Retina (tissue), 1 donor: ENCODE results near the gene TSEN15.

Experiments used
- DNase-seq: peaks from one replicate; pipeline ENCODE4 v3.0.0-alpha.2; 2016

Gene TSEN15

DNA sequence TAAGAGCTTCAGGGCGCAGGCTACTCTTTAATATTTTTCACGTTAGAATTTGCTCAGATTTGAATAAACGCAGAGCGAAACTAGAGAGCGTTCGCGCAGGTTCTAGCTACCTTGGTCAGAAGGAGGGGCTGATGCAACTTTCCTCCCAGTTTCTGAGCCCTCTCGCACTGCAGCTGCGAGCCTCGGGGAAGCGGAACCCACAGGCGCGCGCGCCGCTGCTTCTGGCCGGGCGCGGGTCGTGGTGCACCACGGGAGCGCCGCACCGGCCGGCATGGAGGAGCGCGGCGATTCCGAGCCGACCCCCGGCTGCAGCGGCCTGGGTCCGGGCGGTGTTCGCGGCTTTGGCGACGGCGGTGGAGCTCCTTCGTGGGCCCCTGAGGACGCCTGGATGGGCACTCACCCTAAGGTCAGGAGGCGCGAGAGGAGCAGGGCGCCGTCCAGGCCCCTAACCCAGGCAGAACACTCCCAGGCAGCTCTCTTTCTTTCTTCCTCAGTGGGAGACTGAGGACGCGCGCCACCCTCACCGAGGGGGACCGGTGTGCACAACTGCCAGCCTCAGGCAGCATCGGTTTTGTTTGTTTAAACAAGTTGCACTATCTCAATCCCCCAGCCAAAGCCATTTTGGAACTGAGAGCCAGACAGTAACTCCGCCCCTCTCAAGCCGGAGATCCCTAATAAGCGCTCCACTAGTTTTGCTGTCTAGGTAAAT is at the start of gene TSEN15:
Gene TSEN15 (plus strand): TSS at position 246 of the 709 bp plus-strand sequence. CDS start 26 bp downstream, at position 272.
- peak; percentile 92 for DNase-seq

DNA sequence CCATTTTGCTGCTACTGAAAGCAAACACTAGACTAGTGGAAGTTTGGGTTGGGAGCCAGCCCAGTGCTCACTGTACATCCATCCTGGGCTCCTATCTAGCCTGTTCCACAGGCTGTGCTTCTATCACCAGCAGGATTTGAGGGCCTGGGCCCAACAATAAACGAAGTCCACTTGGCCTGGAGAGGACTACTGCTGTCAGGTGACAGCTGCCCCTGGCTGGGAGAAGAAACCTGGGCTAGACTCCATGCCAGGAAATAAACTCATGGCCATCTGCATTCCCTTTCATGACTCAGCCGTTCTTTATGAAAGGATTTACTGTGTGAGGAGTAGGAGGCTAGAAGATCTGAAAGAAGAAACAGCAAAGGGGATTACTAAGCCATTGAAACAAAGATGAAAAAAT is 49.5 kb upstream of the TSEN15 start:
- DNase-seq: no peak

DNA sequence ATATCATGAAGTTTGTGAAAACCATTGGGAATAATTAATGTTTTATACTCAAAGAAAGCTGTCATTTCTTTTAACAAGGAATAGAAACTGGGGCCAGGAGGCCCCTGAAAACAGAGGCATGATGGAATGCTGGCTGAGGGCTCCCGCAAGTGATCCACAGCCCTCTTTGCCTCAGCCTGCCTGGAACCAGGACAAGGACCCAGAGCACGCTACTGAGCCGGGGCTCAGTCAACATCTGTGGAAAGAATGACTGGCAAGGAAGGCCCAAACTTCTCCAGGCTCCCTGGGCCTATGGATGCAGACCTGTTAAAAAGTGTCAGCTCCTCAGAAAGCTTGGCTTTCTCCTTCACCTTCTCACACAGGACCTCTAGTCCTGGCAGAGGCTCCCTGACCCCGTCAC is 46.6 kb upstream of the TSEN15 start:
- no peak for DNase-seq

DNA sequence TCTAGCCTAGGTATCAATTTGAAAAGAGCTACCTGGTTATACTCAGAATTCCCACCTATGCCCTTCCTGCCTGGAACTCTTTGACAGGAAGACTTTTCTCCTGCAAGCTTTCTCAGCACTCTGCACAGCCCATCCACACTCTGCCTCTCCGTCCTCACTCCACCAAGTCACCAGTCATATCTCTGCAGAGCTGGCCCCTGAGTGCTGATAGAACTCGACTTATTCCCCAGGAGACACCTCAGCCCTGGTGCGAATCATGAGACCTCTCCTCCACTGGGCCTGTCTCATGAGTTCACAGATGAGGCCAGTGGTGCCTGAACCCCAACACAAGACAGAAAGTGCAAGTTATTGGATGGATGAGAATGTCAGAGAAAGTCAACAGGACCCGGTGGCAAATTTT is 46.0 kb upstream of the TSEN15 start:
- no peak for DNase-seq

DNA sequence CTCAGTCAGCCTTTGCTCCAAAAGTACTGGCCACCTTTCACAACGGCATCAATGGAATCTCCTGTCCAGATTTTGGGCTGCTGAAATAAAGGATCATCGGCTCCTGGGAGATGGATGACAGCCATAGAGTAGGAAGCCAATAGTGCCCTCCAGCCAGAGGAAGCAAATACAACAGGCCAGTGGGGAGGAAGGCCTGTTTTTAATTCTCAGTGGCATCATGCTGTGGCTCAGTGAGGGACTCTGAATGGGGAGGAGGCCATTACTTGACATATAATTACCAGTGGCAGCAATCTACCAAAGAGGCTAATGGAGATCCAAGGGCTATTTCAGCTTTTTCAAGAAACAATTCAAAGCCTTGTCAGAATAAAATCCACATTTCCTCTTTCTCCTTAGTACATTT is 40.7 kb upstream of the TSEN15 start:
- DNase-seq: no peak

DNA sequence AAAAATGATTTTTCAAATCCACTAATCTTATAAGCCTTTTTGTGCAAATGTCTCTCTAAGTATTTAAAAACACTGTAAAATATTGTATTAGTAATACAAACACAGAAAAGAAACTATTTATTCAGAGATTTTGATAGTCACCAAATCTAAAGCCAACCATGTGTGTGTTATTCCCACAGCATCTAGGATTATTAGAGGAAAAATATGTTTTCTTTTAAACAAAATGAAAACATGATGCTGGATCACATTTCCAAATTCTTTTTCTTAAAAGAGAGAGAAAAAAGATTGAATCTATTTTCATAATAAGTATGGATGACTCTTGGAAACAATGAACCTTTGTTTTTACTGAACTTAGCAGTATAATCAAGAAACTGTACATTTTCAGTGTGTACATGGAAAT is 39.3 kb upstream of the TSEN15 start:
- DNase-seq: no peak

DNA sequence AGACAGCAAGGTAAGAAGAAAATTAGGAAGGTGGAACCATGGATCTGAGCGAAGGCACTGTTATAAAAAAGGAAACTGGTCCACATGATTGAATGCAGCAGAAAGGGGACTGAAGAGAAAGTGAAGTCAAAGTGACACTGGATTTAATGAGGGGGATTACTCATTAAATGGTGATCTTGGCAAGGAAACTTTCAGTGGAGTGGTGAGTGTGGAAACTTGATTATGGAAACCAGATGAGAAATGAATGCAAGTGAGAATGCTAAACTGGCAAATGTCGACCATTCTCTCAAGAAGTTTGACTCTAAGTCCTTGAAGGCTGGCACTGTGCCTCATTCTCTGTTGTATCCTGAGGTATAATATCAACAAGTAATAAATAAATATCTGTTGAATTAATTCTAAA is 37.3 kb upstream of the TSEN15 start:
- no peak for DNase-seq

DNA sequence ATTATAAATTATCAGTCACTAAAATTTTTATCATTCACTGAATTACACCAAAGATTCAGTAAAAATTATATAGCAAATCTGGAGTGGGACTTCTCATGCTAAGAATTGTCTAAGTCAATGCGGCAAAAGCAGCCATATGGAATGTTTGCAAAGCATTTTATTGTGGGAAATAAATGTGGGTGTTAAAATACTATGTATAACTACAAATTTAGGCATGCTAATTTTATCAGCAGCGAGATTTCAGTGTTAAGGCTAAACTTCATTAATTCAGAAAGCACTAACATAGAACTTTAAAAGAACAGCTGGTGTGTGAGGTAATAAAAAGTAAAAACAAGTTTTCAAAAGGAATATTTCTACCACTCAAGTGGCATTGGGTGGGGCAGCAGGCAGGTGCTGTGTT is 35.4 kb upstream of the TSEN15 start:
- no peak for DNase-seq

DNA sequence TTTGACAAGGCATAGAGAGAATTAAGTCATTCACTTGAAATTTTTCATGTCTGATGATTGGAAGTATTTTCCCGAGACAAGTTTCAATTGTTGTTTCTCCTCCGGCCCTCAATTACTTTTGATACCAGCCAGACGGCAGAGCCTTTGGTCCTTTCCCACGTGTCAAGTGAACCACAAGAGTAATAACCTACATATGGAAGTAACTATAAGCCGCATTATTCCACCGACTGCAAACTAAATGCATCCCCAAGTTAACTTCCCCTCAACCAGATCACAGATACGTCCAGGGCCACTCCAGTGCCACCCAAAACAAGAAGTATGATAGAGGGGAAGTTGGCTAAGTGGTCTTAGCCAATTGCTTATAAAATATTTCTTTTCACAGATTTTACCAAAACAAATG is 34.2 kb upstream of the TSEN15 start:
- DNase-seq: no peak

DNA sequence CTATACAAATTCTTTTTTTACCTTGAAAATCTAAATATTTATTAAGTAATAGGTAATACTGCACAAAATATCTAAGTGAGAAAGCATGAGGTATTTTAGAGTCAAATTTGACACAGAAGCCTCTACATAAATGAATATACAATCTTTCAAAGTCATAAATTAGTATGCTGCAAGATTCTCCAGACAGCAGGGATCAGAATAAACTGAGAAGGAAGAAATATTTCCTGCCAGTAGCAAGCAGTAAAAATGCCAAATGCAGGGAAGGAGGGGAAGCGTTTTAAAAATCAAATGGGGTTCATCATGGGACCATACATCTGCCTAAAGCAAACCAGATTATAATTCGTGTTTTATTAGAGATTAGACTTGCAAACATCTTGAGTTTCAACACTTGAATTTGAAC is 32.9 kb upstream of the TSEN15 start:
- no peak for DNase-seq

DNA sequence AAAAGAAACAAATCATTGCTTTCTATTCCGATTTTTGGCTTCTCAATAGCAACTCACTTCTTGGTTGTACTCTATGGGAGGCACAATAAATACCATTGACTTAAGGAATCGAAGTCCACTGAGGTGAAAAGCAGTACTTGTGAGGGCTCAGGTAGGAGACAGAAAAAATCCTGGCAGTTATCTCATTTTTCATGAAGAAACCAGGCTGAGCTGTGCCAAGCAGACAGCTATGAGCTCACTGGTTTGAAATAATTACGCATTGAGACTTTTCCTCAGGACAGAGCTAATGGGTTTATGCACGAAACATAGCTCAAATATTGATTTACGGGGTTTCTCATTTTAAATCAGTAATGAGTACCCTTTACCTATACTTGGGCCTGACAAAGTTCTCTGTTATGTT is 32.5 kb upstream of the TSEN15 start:
- DNase-seq: no peak

DNA sequence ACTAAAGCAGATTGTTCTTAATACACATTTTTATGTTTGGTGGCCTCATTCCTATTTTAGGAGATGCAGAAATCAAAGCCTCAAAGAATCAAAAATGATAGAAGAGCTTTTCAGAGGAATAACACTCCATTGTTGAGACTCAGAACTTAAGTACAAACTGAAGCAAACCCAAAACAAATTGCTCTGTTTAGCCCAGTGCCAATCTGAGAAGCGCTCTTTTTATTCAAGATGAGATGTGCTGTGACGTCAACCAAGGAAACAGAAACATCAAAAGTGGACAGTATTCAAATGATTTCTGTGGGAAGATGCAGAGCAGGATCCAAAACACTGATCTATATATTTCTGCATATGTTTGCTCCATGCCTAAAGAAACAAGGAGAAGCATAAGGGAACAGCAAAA is 32.0 kb upstream of the TSEN15 start:
- no peak for DNase-seq

DNA sequence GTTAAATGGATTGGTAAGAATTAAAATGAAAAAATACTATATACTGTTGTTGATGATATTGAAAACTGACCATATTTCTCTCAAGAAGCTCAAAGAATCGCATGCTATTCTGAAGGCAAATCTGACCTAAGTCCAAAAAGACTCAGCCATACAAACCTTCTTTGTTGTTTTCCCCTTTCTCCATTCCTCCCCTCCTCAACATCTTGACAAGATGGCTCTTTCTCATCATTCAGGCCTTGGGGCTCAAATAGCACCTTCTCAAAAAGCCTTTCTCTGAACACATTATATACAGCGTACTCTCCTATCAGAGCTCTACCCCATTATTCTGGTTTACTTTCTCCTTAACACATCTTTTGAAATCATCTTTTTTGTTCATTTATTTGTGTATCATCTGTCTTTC is 31.2 kb upstream of the TSEN15 start:
- no peak for DNase-seq

DNA sequence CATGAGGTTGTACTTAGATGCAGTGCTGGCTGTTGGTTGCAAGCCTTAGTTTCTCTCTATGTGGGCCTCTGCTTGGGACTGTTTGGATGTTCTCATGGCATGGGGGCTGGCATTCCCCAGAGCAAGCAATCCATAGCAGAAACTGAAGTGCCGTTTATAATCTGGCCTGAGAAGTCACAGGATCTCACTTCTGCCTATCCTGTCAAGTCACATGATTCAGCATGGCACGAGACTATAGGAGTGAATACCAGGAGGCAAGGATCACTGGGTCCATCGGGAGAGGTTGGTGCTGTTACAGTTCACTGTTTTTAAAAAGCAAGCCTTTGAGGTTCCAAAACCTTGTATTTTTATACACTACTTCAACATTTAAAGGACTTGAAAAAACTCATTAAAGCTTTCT is 30.7 kb upstream of the TSEN15 start:
- no peak for DNase-seq

DNA sequence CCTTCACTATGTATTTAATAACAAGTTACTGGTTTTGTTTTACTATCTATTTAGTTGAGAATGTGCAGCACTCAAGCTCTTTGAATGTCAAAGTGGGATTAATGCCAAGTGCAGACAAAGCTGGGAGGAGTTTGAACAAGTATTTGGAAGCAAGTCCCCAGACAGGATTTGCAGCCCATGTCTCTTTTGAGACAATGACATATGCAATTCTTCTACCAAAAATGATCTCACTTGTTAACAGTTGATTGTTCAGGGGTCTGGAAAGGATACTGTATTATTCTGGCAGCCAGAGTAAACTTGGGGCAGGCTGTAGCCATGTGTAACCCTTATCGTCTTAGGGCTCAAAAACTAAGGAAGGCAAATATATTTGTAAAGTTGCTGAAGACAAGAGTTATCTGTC is 29.8 kb upstream of the TSEN15 start:
- DNase-seq: no peak

DNA sequence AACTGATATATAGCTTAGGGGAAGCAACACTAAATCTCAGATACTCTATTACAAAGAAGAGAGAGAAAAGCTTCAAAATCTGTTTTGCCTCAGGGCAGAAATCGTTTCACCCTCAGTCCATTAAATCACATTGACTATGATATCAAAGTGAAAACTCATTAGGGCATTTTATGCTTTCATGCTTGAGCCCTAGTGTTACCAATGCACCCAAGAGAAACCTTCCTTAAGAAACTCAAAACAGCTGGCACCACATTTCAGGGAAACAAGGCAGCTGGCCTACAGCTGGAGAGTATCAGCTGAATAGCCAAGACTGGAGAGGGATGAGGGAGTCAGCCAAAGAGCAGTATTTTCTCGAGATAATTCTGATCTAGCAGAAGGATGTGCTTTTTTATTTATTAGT is 28.9 kb upstream of the TSEN15 start:
- DNase-seq: no peak

DNA sequence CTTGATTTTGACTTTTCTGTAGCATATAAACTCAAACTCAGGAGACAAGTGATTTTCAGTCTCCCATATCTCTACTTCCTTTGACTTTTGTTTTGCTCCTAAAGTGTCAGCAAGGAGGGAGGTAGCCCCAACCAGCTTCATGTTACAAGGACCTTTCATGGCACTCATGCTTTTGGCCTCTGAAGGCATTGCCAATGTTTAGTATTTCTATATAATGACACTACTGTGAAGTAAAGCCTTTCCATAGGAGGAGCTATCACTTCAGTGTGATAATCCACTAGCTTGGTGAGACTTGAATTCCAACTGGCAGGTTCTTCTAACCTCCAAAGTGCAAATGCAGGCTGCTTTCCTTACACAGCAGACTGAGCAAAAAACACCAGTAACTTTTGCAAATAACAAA is 28.4 kb upstream of the TSEN15 start:
- no peak for DNase-seq

DNA sequence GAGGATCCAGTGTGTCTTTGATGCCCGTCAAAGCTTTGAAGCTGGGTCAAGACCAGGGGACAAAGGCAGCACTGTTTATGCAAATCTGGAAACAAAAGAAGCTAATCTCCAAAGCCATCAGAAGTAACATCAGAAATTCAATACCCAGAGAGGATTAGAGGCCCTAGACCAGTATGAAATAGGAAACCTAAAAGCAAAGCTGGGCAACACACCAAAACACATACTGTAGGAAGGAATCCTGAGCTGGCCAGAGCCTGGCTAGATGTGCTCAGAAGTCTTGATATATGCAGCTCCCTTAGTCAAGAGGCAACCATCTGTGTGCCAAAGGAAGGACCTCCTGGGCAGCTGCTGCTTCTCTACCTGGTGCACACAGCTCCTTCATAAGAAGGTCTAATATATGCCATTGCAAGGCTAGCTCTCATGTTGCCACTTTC is 26.3 kb upstream of the TSEN15 start:
- no peak for DNase-seq

DNA sequence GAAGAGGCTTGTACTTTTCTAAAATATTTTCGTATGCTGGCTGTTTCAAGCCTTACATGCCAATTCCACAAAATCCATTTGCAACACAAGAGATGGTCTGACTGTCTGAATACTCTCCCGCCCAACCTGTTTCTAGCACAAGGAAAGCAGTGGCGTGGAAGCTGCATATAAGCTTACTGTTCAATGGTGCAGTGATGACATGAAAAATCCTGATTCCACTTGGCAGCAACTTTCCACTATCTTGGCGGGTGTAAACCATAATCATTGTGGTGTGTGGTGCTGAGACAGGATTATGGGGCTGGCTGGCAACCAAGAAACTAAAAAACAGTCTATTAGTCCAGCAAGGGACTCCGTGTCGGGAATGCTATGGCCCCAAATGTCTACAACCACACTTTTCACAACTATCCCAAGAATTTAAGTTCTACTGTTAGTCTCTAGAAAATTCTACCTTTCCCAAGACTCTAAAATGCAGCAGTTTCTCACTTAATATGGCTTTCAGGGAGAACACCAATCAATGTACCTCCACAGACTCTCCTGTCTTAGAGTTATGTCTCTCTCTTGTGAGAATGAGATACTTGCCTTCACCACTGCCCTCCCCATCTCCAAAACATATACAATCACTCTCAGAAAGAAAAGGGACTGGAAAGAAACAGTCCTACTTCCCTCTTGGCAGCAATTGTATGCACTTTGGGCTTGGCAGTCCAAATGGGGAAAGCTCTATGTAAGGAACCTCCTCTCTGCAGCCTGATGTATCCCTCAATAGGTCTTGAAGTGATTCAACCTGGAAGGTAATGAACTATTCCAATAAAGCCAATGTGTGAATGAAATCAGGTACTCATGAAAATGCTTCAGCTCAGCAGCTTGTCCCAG is 23.5 kb upstream of the TSEN15 start:
- no peak for DNase-seq

DNA sequence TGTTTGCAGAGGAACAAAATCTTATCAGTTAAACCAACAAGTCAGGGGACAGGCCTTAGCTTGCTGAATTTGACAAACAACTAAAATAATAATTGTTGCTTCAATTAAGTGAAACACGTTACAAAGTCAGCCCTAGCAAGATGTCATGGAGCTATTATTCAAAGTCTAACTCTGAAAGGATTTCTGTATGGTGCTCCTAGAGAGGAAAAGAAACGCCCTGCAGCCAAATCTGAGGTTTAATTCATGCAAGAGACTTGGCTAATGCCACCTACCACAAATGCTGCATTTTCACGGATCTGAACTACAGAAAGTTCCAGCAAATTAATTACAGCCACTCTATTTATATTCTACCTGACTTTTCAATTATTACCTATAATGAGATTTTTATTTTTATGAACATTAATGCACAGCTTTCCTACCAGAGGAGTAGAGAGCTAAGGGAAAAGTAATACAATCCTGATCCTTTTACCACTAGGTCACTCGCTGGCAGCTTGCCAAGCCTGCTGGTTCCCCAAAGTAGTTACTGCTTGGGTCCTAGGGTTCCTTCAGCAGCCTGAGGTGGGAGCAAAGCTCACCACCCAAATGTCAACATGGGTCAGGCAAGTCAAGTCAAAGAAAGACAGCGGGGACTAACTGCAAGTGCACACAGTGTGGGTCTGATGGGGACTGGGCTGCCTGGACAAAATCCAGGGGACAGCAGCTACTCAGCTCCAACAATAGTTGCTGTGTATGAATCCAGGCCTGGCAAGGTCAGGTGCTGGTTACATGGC is 22.5 kb upstream of the TSEN15 start:
- no peak for DNase-seq

DNA sequence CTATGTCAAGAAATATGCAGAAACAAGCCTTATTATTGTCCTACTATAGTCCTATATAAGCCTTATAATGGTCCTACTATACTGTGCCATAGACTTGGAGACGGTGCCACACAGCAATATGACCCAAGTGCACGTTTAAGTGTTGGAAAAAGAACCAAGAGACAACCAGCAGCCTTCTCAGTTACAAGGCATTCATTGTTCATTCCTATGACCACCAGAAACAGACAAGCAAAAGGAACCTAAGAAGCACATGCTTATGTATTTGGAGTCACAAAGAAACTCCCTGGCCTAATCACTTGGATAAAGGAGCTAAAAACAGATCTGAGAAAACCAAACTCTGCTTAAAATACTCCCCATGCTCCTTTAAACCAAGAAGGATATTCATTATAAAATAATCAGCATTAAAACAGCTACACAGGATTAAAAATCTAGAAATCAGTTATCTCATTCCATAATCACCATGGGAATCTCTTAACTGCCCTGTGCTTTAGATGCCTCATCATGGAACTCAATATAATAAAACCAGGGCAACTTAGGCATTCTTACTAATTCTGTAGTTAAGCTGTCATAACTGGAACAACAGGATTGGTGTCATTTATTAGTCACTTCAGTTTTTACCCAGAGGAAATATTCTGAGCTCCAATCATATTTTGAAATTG is 21.0 kb upstream of the TSEN15 start:
- no peak for DNase-seq

DNA sequence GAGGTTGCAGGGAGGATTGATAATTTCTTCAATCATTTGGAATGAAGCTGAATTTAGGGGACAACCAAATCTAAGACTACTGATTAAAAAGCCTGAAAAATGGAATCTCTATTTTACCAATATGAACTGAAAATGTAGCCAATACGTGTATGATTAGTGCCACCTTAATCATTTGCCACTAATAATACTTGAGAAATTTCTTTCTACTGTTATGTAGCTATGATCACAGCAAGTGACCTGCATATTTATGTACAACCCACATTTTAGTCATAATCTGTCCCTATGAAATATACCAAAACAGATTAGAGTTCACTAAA is 20.5 kb upstream of the TSEN15 start:
- no peak for DNase-seq

DNA sequence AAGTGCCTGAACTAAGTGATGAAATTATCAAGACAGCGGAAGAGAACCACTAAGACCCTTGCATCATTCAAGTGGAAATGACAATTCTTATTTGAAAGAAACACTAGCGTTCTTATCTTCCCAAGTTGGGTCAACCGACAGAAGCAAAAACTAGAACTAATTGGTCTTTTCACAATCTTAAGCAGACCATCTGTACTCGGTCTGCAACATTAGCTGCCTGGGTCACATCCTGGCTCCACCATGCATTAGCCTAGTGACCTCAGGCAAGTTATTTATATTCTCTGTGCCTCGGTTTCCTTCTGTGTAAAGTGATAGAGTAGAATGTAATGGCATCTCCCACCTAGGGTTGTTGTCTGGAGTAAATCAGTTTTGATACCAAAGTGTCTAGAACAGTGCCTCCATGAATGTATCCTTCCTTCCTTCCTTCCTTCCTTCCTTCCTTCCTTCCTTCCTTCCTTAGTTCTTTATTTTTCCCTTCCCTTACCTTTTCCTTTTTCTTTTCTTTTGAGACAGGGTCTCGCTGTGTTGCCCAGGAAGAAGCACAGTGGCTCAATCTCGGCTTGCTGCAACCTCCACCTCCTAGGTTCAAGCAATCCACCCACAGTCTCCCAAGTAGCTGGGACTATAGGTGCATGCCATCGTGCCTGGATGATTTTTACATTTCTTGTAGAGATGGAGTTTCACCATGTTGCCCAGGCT is 20.0 kb upstream of the TSEN15 start:
- no peak for DNase-seq
